Astrocyte (in vitro differentiated cells and primary cell): Measurements from ENCODE around the gene FAM131B. TPM values are rescaled to one million over a fixed set of nuclear protein-coding genes. Genes with fewer than 3 reads are reported as not detected.

Experiments used
- DNase-seq: peaks from one replicate; pipeline ENCODE4 v3.0.0-alpha.2; 2010; ENCODE audit warnings: low read depth
- FAIRE-seq: peaks from 2 replicates; lab custom pipeline; 2011; peaks lifted over from hg19 to GRCh38; lab: Jason Lieb, UNC
- H2AFZ ChIP-seq: 2 replicates; pipeline ENCODE4 v1.6.0; 2012; ENCODE audit warnings: low read depth, low read length, inconsistent platforms
- H3K27ac ChIP-seq: 2 replicates; pipeline ENCODE4 v1.5.1; 2011; ENCODE audit warnings: low read depth, low read length, inconsistent platforms
- H3K27me3 ChIP-seq: 2 replicates; pipeline ENCODE4 v1.6.0; 2011; ENCODE audit warnings: low read length, inconsistent platforms; ENCODE audit not compliant: insufficient read depth
- H3K36me3 ChIP-seq: 2 replicates; pipeline ENCODE4 v1.5.1; 2011; ENCODE audit warnings: low read length, inconsistent platforms; ENCODE audit not compliant: insufficient read depth
- H3K4me1 ChIP-seq: 2 replicates; pipeline ENCODE4 v1.5.1; 2011; ENCODE audit warnings: low read length, inconsistent platforms; ENCODE audit not compliant: insufficient read depth
- H3K4me2 ChIP-seq: 2 replicates; pipeline ENCODE4 v1.6.0; 2012; ENCODE audit warnings: low read length, inconsistent platforms
- H3K4me3 ChIP-seq: 2 replicates; pipeline ENCODE4 v1.5.1; 2011; ENCODE audit warnings: low read depth, mild to moderate bottlenecking, low read length, inconsistent platforms; ENCODE audit not compliant: insufficient read depth
- H3K79me2 ChIP-seq: 2 replicates; pipeline ENCODE4 v1.6.0; 2012; ENCODE audit warnings: mild to moderate bottlenecking, low read length, inconsistent platforms; ENCODE audit not compliant: insufficient read depth
- H3K9ac ChIP-seq: 2 replicates; pipeline ENCODE4 v1.6.0; 2012; ENCODE audit warnings: mild to moderate bottlenecking, low read length, inconsistent platforms
- H3K9me3 ChIP-seq: 2 replicates; pipeline ENCODE4 v1.5.1; 2012; ENCODE audit warnings: low read depth, mild to moderate bottlenecking, low read length, inconsistent platforms; ENCODE audit not compliant: insufficient read depth
- H4K20me1 ChIP-seq: 2 replicates; pipeline ENCODE4 v1.6.0; 2012; ENCODE audit warnings: low read length, inconsistent platforms; ENCODE audit not compliant: insufficient read depth
- H3K27ac Mint-ChIP-seq: one replicate; pipeline ENCODE4 v1.8.0; 2021; ENCODE audit warnings: mild to moderate bottlenecking, mixed read lengths; ENCODE audit not compliant: unreplicated experiment
- H3K27me3 Mint-ChIP-seq: one replicate; pipeline ENCODE4 v1.8.0; 2021; ENCODE audit warnings: low read depth, mixed read lengths; ENCODE audit not compliant: unreplicated experiment
- H3K36me3 Mint-ChIP-seq: one replicate; pipeline ENCODE4 v1.8.0; 2021; ENCODE audit warnings: low read depth, mixed read lengths; ENCODE audit not compliant: unreplicated experiment
- H3K4me1 Mint-ChIP-seq: one replicate; pipeline ENCODE4 v1.8.0; 2021; ENCODE audit warnings: low read depth, mixed read lengths; ENCODE audit not compliant: unreplicated experiment
- H3K4me3 Mint-ChIP-seq: one replicate; pipeline ENCODE4 v1.8.0; 2021; ENCODE audit warnings: mild to moderate bottlenecking, moderate library complexity, mixed read lengths; ENCODE audit not compliant: unreplicated experiment
- H3K9me3 Mint-ChIP-seq: one replicate; pipeline ENCODE4 v1.8.0; 2021; ENCODE audit warnings: mild to moderate bottlenecking, mixed read lengths; ENCODE audit not compliant: unreplicated experiment
- CTCF ChIP-seq: IDR thresholded peaks from 2 replicates; pipeline ENCODE4 v1.5.1; 2011; ENCODE audit warnings: low read depth, mild to moderate bottlenecking, inconsistent platforms, low read length, moderate library complexity; ENCODE audit not compliant: insufficient read depth
- EZH2 ChIP-seq: IDR thresholded peaks from 2 replicates; pipeline ENCODE4 v1.6.1; 2012; ENCODE audit warnings: mild to moderate bottlenecking, low read length, inconsistent platforms; ENCODE audit not compliant: insufficient read depth
- total RNA-seq: library from RNA; stranded (reverse); gene quantifications from 2 replicates; pipeline ENCODE4 v1.2.1, GENCODE V29; 2021

Gene FAM131B
- total RNA-seq, 1 donor from 2014 or later = 7.6 TPM

- Histone ChIP-seq H4K20me1 (no peaks in the 10 kb centered on the region), H3K9ac (no peak overlapping the region), H3K4me2 (no peak overlapping the region), H2AFZ (no peak overlapping the region), H3K27me3 (no peaks in the 10 kb centered on the region), H3K79me2 (peaks cover 26% of the 10 kb centered on the region), H3K9me3 (no peaks in the 10 kb centered on the region), H3K4me3 (no peak overlapping the region), H3K36me3 (no peaks in the 10 kb centered on the region), H3K4me1 (peaks cover 27% of the 10 kb centered on the region), H3K27ac (no peak overlapping the region)
- peaks cover 33% of the 10 kb centered on the region for H3K4me1 Mint-ChIP-seq
- no peak overlapping the region for H3K27ac Mint-ChIP-seq
- DNase-seq (no peak), FAIRE-seq (no peak)
- peaks cover 3% of the 10 kb centered on the region for H3K9me3 Mint-ChIP-seq
- H3K27me3 Mint-ChIP-seq = no peaks in the 10 kb centered on the region
- H3K36me3 Mint-ChIP-seq = no peaks in the 10 kb centered on the region
- TF ChIP-seq CTCF = no peak
- H3K4me3 Mint-ChIP-seq = no peak overlapping the region
Measured at GRCh38 chr7:143374561-143374960, 12.0 kb upstream of the FAM131B start.

GRCh38 chr7:143373255-143373794 lies 10.8 kb upstream of the FAM131B start:
- no peaks in the 10 kb centered on the region for H3K27me3 Mint-ChIP-seq
- H3K4me1 Mint-ChIP-seq = peaks cover 24% of the 10 kb centered on the region

More at GRCh38 chr7:143373255-143373794, 10.8 kb upstream of the FAM131B start:
- H3K4me3 ChIP-seq = no peak overlapping the region
- H3K4me2 ChIP-seq = no peak overlapping the region
- Mint-ChIP-seq H3K36me3 (no peaks in the 10 kb centered on the region), H3K27ac (no peak overlapping the region), H3K4me3 (no peak overlapping the region), H3K9me3 (peaks cover 3% of the 10 kb centered on the region)
- no peak overlapping the region for H3K27ac ChIP-seq
- DNase-seq (no peak), FAIRE-seq (no peak)
- H3K9ac ChIP-seq = no peak overlapping the region
- no peaks in the 10 kb centered on the region for H3K9me3 ChIP-seq
- peaks cover 14% of the 10 kb centered on the region for H3K79me2 ChIP-seq
- H2AFZ ChIP-seq = no peak overlapping the region
- H3K36me3 ChIP-seq = no peaks in the 10 kb centered on the region
- TF ChIP-seq CTCF = no peak
- TF ChIP-seq EZH2 = no peak
- H3K4me1 ChIP-seq = peaks cover 20% of the 10 kb centered on the region
- H3K27me3 ChIP-seq = no peaks in the 10 kb centered on the region
- H4K20me1 ChIP-seq = no peaks in the 10 kb centered on the region
